Measurements from ENCODE around the gene GPD2. TPM values are rescaled to one million over a fixed set of nuclear protein-coding genes. Genes with fewer than 3 reads are reported as not detected.

GPD2 gene
- total RNA-seq, 1 experiment from 2014 or later, result 32.2 TPM

- no peak for TF ChIP-seq PRDM15 (CRISPR knock-in tag; IDR thresholded peaks at IDR 0.05)
- TF ChIP-seq ATF1 (CRISPR knock-in tag; IDR thresholded peaks at IDR 0.05), result no peak
- no peak for TF ChIP-seq ETV6 (CRISPR knock-in tag; IDR thresholded peaks at IDR 0.05)
- no peak for TF ChIP-seq FOXP1 (CRISPR knock-in tag; IDR thresholded peaks at IDR 0.05; ENCODE audit: borderline replicate concordance)
Measured at GRCh38 chr2:156471762-156472161, 35.6 kb downstream of the GPD2 start (continued).

GRCh38 chr2:156472686-156473085 lies 36.5 kb downstream of the GPD2 start:
- peaks cover 24% of the 10 kb centered on the region for H3K4me1 Mint-ChIP-seq
- CTCF ChIA-PET, result no interaction called here
- no peak for DNase-seq (ENCODE audit: low spot score)
- no peak overlapping the region for H3K4me3 Mint-ChIP-seq
- H3K9me3 Mint-ChIP-seq, result 0 out of 2 replicates have a peak, but pooled peaks cover 4% of the 10 kb centered on the region
- ATAC-seq, result no peak
- H3K27ac Mint-ChIP-seq, result no peak overlapping the region
- TF ChIP-seq TEAD1 (CRISPR knock-in tag; IDR thresholded peaks at IDR 0.05), result no peak
- POLR2A ChIA-PET, result no interaction called here
- no peaks in the 10 kb centered on the region for H3K27me3 Mint-ChIP-seq (ENCODE audit: low read depth)
- peaks cover 2% of the 10 kb centered on the region; the same call in 1 of the 2 replicates for H3K36me3 Mint-ChIP-seq

GRCh38 chr2:156473445-156473844 lies 37.3 kb downstream of the GPD2 start:
- H3K36me3 Mint-ChIP-seq, result peaks cover 3% of the 10 kb centered on the region; the same call in 1 of the 2 replicates
- H3K4me3 Mint-ChIP-seq, result no peak overlapping the region
- ChIA-PET POLR2A (no interaction called here), CTCF (no interaction called here)
- H3K27ac Mint-ChIP-seq, result no peak overlapping the region
- TF ChIP-seq GTF2I (CRISPR knock-in tag; conservative IDR thresholded peaks at IDR 0.05) (no peak), EMX1 (CRISPR knock-in tag; IDR thresholded peaks at IDR 0.05) (no peak), GABPB1 (CRISPR knock-in tag; IDR thresholded peaks at IDR 0.05) (no peak), JUN (CRISPR knock-in tag; IDR thresholded peaks at IDR 0.05) (no peak), HMGA2 (CRISPR knock-in tag; IDR thresholded peaks at IDR 0.05) (no peak), MYBL2 (CRISPR knock-in tag; IDR thresholded peaks at IDR 0.05) (no peak), NR1H2 (CRISPR knock-in tag; IDR thresholded peaks at IDR 0.05) (no peak), NR2C2 (CRISPR knock-in tag; IDR thresholded peaks at IDR 0.05) (no peak), NFE2L1 (CRISPR knock-in tag; IDR thresholded peaks at IDR 0.05) (no peak), USF2 (CRISPR knock-in tag; IDR thresholded peaks at IDR 0.05) (no peak), FOXK1 (CRISPR knock-in tag; IDR thresholded peaks at IDR 0.05) (no peak)
- H3K4me1 Mint-ChIP-seq, result peaks cover 17% of the 10 kb centered on the region
- no peaks in the 10 kb centered on the region for H3K27me3 Mint-ChIP-seq (ENCODE audit: low read depth)
- no peak for ATAC-seq
- H3K9me3 Mint-ChIP-seq, result 0 out of 2 replicates have a peak, but pooled peaks cover 4% of the 10 kb centered on the region
- no peak for DNase-seq (ENCODE audit: low spot score)

GRCh38 chr2:156474401-156474800 lies 38.2 kb downstream of the GPD2 start:
- ATAC-seq (no peak), DNase-seq (ENCODE audit: low spot score) (no peak)
- no peak for TF ChIP-seq AFF4 (CRISPR knock-in tag; IDR thresholded peaks at IDR 0.05; ENCODE audit: borderline replicate concordance)
- no peak for TF ChIP-seq ZNF121 (CRISPR knock-in tag; IDR thresholded peaks at IDR 0.05)
- TF ChIP-seq IRF1 (CRISPR knock-in tag; IDR thresholded peaks at IDR 0.05), result no peak
- no peak overlapping the region for H3K27ac Mint-ChIP-seq
- POLR2A ChIA-PET, result no interaction called here
- H3K4me1 Mint-ChIP-seq, result peaks cover 17% of the 10 kb centered on the region
- 0 out of 2 replicates have a peak, but pooled peaks cover 3% of the 10 kb centered on the region for H3K9me3 Mint-ChIP-seq
- no peaks in the 10 kb centered on the region for H3K27me3 Mint-ChIP-seq (ENCODE audit: low read depth)
- H3K36me3 Mint-ChIP-seq, result peaks cover 3% of the 10 kb centered on the region; the same call in 1 of the 2 replicates
- H3K4me3 Mint-ChIP-seq, result no peak overlapping the region
- CTCF ChIA-PET, result no interaction called here
